ENCODE results near the gene MAMSTR.

MAMSTR gene

GRCh38 chr19:48746110-48746509 is 26.6 kb upstream of the MAMSTR start:
- DNase-seq, result no peak

- peak; percentile 58 for DNase-seq
These were observed 25.9 kb upstream of the MAMSTR start for GRCh38 chr19:48745208-48745995.

GRCh38 chr19:48742096-48742495 is 22.6 kb upstream of the MAMSTR start:
- DNase-seq, result no peak

GRCh38 chr19:48741129-48741999 is 21.8 kb upstream of the MAMSTR start:
- no peak for DNase-seq

- DNase-seq, result no peak
These were observed 20.8 kb upstream of the MAMSTR start, which contains the start of gene RASIP1 for GRCh38 chr19:48740164-48740972. RASIP1 (minus strand) TSS chr19:48740610; CDS start chr19:48740282, 328 bp downstream.

- DNase-seq, result no peak
These were observed 20.1 kb upstream of the MAMSTR start for GRCh38 chr19:48739404-48740163.

GRCh38 chr19:48738557-48739403 is 19.3 kb upstream of the MAMSTR start:
- peak; percentile 73 for DNase-seq

- DNase-seq, result no peak
These were observed 18.0 kb upstream of the MAMSTR start for GRCh38 chr19:48737360-48737998.

- no peak for DNase-seq
These were observed 15.6 kb upstream of the MAMSTR start for GRCh38 chr19:48735031-48735615.

GRCh38 chr19:48734625-48735024 is 15.1 kb upstream of the MAMSTR start:
- DNase-seq, result no peak

GRCh38 chr19:48731452-48731851 is 11.9 kb upstream of the MAMSTR start:
- DNase-seq, result no peak

GRCh38 chr19:48728911-48729664 is 9.6 kb upstream of the MAMSTR start:
- no peak for DNase-seq

GRCh38 chr19:48726556-48726955 is 7.0 kb upstream of the MAMSTR start:
- DNase-seq, result no peak

GRCh38 chr19:48724796-48725753 is 5.5 kb upstream of the MAMSTR start:
- peak; percentile 95 for DNase-seq

GRCh38 chr19:48722196-48722708 is 2.7 kb upstream of the MAMSTR start:
- DNase-seq, result no peak

GRCh38 chr19:48720613-48721296 is 1.2 kb upstream of the MAMSTR start:
- DNase-seq, result peak; percentile 100

GRCh38 chr19:48720251-48720612 is 707 bp upstream of the MAMSTR start:
- no peak for DNase-seq

Measured in fibroblast of upper back skin (primary cell).